ENCODE data around the gene KCNT1.

KCNT1 gene

DNA sequence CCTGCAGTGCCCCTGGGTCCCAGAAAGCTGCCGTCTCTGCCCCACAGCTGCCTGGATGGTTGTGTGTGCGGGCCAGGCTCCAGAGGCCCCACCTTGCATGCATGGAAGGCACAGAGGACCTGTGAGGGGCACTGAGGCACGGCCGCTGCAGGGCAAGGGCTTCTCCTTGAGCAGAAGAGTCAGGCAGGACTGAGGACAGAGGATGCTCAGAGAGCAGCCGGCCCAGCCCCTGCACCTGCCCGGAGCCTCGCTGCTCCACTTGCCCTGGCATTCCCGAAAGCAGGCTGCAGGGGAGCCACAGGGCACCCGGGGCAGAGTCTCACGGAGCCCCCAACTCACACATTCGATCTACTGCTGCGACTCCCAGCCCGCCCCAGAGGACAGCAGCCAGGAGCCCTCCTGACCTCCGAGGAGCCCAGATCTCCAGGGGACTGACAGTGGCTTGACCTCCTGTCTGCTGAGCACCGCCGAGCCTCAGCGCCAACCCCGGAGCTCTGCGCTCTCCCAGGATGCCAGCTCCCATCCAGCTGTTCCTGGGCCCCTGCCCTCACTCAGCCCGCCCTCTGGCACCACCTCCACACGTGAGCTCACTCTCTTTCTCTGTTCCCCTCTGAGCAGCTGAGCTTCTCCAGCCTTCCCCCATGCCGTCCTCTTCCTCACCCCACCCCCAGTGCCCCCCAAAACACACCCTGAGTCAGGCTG, 95.0 kb downstream of the KCNT1 start:
- TF ChIP-seq, protein P1, sequence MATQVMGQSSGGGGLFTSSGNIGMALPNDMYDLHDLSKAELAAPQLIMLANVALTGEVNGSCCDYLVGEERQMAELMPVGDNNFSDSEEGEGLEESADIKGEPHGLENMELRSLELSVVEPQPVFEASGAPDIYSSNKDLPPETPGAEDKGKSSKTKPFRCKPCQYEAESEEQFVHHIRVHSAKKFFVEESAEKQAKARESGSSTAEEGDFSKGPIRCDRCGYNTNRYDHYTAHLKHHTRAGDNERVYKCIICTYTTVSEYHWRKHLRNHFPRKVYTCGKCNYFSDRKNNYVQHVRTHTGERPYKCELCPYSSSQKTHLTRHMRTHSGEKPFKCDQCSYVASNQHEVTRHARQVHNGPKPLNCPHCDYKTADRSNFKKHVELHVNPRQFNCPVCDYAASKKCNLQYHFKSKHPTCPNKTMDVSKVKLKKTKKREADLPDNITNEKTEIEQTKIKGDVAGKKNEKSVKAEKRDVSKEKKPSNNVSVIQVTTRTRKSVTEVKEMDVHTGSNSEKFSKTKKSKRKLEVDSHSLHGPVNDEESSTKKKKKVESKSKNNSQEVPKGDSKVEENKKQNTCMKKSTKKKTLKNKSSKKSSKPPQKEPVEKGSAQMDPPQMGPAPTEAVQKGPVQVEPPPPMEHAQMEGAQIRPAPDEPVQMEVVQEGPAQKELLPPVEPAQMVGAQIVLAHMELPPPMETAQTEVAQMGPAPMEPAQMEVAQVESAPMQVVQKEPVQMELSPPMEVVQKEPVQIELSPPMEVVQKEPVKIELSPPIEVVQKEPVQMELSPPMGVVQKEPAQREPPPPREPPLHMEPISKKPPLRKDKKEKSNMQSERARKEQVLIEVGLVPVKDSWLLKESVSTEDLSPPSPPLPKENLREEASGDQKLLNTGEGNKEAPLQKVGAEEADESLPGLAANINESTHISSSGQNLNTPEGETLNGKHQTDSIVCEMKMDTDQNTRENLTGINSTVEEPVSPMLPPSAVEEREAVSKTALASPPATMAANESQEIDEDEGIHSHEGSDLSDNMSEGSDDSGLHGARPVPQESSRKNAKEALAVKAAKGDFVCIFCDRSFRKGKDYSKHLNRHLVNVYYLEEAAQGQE (IDR thresholded peaks at IDR 0.05; ENCODE audit: insufficient read depth in 1 of 2, low read depth in 2 of 2, low read length in 2 of 2), result no peak
- TF ChIP-seq TAF1 (IDR thresholded peaks at IDR 0.05; ENCODE audit: borderline replicate concordance, insufficient read depth, low read length) (no peak), SIN3A (IDR thresholded peaks at IDR 0.05; ENCODE audit: borderline replicate concordance, insufficient read depth, low read length) (no peak), FOXP2 (optimal IDR thresholded peaks at IDR 0.05; ENCODE audit: borderline replicate concordance, extremely low read depth, extremely low read length, insufficient read depth) (no peak), POLR2AphosphoS5 (IDR thresholded peaks at IDR 0.05; ENCODE audit: low read depth, low read length) (no peak)

- no peak for TF ChIP-seq SIN3A (IDR thresholded peaks at IDR 0.05; ENCODE audit: borderline replicate concordance, insufficient read depth, low read length)
- TF ChIP-seq, protein P1 (IDR thresholded peaks at IDR 0.05; ENCODE audit: insufficient read depth in 1 of 2, low read depth in 2 of 2, low read length in 2 of 2), result no peak
- no peak for TF ChIP-seq TAF1 (IDR thresholded peaks at IDR 0.05; ENCODE audit: borderline replicate concordance, insufficient read depth, low read length)
- TF ChIP-seq FOXP2 (optimal IDR thresholded peaks at IDR 0.05; ENCODE audit: borderline replicate concordance, extremely low read depth, extremely low read length, insufficient read depth), result no peak
- no peak for TF ChIP-seq POLR2AphosphoS5 (IDR thresholded peaks at IDR 0.05; ENCODE audit: low read depth, low read length)
Measured at GRCh38 chr9:135797507-135798262, 95.7 kb downstream of the KCNT1 start.

DNA sequence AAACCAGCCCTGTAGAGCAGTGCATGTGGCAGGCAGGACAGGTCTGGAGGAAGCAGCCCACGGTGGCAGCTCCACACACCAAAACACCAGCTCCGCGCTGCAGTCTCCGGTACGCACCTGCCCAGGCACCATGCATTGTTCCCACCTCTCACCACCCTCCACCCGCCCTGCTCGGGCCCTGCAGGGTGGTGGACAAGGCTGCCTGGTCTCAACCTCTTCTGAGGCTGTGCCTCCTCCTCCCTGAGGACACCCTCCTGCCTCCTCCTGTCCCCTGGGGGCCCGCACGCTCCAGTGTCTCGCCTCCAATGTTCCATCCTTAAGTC, 96.2 kb downstream of the KCNT1 start:
- TF ChIP-seq SIN3A (IDR thresholded peaks at IDR 0.05; ENCODE audit: borderline replicate concordance, insufficient read depth, low read length), result no peak
- TF ChIP-seq, protein P1 (IDR thresholded peaks at IDR 0.05; ENCODE audit: insufficient read depth in 1 of 2, low read depth in 2 of 2, low read length in 2 of 2), result no peak
- no peak for TF ChIP-seq POLR2AphosphoS5 (IDR thresholded peaks at IDR 0.05; ENCODE audit: low read depth, low read length)
- no peak for TF ChIP-seq TAF1 (IDR thresholded peaks at IDR 0.05; ENCODE audit: borderline replicate concordance, insufficient read depth, low read length)

GRCh38 chr9:135799261-135799660, 97.3 kb downstream of the KCNT1 start:
- TF ChIP-seq TAF1 (IDR thresholded peaks at IDR 0.05; ENCODE audit: borderline replicate concordance, insufficient read depth, low read length) (no peak), FOXP2 (optimal IDR thresholded peaks at IDR 0.05; ENCODE audit: borderline replicate concordance, extremely low read depth, extremely low read length, insufficient read depth) (no peak), POLR2AphosphoS5 (IDR thresholded peaks at IDR 0.05; ENCODE audit: low read depth, low read length) (no peak), SIN3A (IDR thresholded peaks at IDR 0.05; ENCODE audit: borderline replicate concordance, insufficient read depth, low read length) (no peak)
- TF ChIP-seq, protein P1 (IDR thresholded peaks at IDR 0.05; ENCODE audit: insufficient read depth in 1 of 2, low read depth in 2 of 2, low read length in 2 of 2), result no peak

Measured in PFSK-1 (cell line).